Tibial nerve (tissue), 4 donors: ENCODE measurements around the gene MFAP3L.

Experiments used
- EP300 ChIP-seq, 2 donors: sonication (generic); formaldehyde crosslinking; IDR thresholded peaks; one replicate each; pipeline ENCODE4 v1.6.1; 2017; ENCODE audit warnings: antibody characterized with exemption in 2 of 2, mild to moderate bottlenecking in 1 of 2
- POLR2A ChIP-seq, 2 donors: fragments of 450-650 bp; IDR thresholded peaks; one replicate each; pipeline ENCODE4 v1.6.1; 2017; ENCODE audit warnings: antibody characterized with exemption in 2 of 2, mild to moderate bottlenecking in 2 of 2, moderate library complexity in 2 of 2
- TF ChIP-seq, protein P1 (sequence below), 5 experiments: fragments of 200-600 bp in 3 of 5; fragments of 450-650 bp in 2 of 5; sonication (generic) in 3 of 5; IDR thresholded peaks; one replicate each; pipeline ENCODE4 v1.5.1; 2016 to 2019; ENCODE audit warnings: antibody characterized with exemption in 5 of 5, mild to moderate bottlenecking in 3 of 5, moderate library complexity in 2 of 5

DNA sequence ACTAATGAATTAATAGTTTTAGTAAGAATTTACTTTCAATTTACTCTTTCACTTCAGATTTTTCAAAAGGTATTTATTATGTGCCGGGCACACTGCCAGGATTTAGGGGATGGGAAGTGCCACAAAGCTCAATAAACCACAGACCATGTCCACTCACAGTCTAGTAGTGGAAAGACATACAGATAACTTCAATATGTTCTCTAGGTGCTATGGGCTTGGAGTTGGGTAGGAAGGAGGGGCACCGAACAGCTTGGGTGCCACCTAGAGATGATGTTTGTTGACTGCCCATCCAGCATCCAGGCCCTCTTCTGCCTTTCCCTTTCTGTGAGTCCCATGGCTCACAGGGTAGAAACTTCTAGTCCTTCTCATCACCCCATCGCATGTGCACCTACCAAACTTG lies 17.8 kb downstream of the MFAP3L start:
- TF ChIP-seq, protein P1, sequence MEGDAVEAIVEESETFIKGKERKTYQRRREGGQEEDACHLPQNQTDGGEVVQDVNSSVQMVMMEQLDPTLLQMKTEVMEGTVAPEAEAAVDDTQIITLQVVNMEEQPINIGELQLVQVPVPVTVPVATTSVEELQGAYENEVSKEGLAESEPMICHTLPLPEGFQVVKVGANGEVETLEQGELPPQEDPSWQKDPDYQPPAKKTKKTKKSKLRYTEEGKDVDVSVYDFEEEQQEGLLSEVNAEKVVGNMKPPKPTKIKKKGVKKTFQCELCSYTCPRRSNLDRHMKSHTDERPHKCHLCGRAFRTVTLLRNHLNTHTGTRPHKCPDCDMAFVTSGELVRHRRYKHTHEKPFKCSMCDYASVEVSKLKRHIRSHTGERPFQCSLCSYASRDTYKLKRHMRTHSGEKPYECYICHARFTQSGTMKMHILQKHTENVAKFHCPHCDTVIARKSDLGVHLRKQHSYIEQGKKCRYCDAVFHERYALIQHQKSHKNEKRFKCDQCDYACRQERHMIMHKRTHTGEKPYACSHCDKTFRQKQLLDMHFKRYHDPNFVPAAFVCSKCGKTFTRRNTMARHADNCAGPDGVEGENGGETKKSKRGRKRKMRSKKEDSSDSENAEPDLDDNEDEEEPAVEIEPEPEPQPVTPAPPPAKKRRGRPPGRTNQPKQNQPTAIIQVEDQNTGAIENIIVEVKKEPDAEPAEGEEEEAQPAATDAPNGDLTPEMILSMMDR (IDR thresholded peaks at IDR 0.05): no peak
- TF ChIP-seq POLR2A (IDR thresholded peaks at IDR 0.05) (no peak), EP300 (IDR thresholded peaks at IDR 0.05) (no peak)
